Neuronal stem cell (in vitro differentiated cells): ENCODE data around the gene ATP2B3.

Experiments used
- DNase-seq: peaks from one replicate; pipeline ENCODE4 v3.0.0-alpha.2; 2013; ENCODE audit warnings: low spot score
- H2AFZ ChIP-seq: one replicate; pipeline ENCODE4 v1.6.1; 2013; ENCODE audit warnings: mild to moderate bottlenecking, low read length, inconsistent platforms
- H2AK5ac ChIP-seq: 2 replicates; pipeline ENCODE4 v1.6.1; 2013; ENCODE audit warnings: low read depth, mild to moderate bottlenecking, inconsistent platforms, low read length, moderate library complexity, mixed read lengths
- H2BK120ac ChIP-seq: 2 replicates; pipeline ENCODE4 v1.6.1; 2013; ENCODE audit warnings: low read depth, mild to moderate bottlenecking, inconsistent platforms, low read length, moderate library complexity, mixed read lengths
- H2BK12ac ChIP-seq: one replicate; pipeline ENCODE4 v1.6.1; 2013; ENCODE audit warnings: low read length, inconsistent platforms
- H2BK15ac ChIP-seq: 2 replicates; pipeline ENCODE4 v1.6.1; 2013; ENCODE audit warnings: mild to moderate bottlenecking, low read length, inconsistent platforms, mixed read lengths
- H2BK5ac ChIP-seq: one replicate; pipeline ENCODE4 v1.6.1; 2013; ENCODE audit warnings: inconsistent platforms, mild to moderate bottlenecking, low read length, moderate library complexity
- H3K14ac ChIP-seq: one replicate; pipeline ENCODE4 v1.6.1; 2013; ENCODE audit warnings: low read length, inconsistent platforms
- H3K18ac ChIP-seq: 2 replicates; pipeline ENCODE4 v1.6.1; 2013; ENCODE audit warnings: low read length, inconsistent platforms
- H3K23ac ChIP-seq: 2 replicates; pipeline ENCODE4 v1.6.1; 2013; ENCODE audit warnings: low read depth, mild to moderate bottlenecking, mixed read lengths, low read length, inconsistent platforms; ENCODE audit not compliant: poor library complexity
- H3K27ac ChIP-seq: replicated peaks from 3 replicates; pipeline ENCODE4 v1.5.1; 2013; ENCODE audit warnings: low read length, inconsistent platforms
- H3K27me3 ChIP-seq, 3 experiments: 2 replicates each; pipeline ENCODE4 v1.6.1; 2013; ENCODE audit warnings: low read length in 3 of 3, mild to moderate bottlenecking in 2 of 3, inconsistent platforms in 1 of 3, low read depth in 1 of 3, mixed read lengths in 1 of 3, moderate library complexity in 1 of 3; ENCODE audit not compliant: control insufficient read depth in 3 of 3, insufficient read depth in 3 of 3
- H3K36me3 ChIP-seq, 2 donors: replicated peaks in 1 of 2; 2 replicates each; pipeline ENCODE4 v1.6.1; 2013; ENCODE audit warnings: low read length in 2 of 2; ENCODE audit not compliant: control insufficient read depth in 2 of 2, insufficient read depth in 2 of 2
- H3K4ac ChIP-seq: 2 replicates; pipeline ENCODE4 v1.6.1; 2013; ENCODE audit warnings: inconsistent platforms, mild to moderate bottlenecking, low read length, moderate library complexity
- H3K4me1 ChIP-seq, 2 donors: 1 replicate in 1 of 2; 2 replicates in 1 of 2; pipeline ENCODE4 v1.6.1; 2013; ENCODE audit warnings: low read length in 2 of 2, low read depth in 1 of 2; ENCODE audit not compliant: control insufficient read depth in 2 of 2, insufficient read depth in 1 of 2
- H3K4me2 ChIP-seq: one replicate; pipeline ENCODE4 v1.6.1; 2013; ENCODE audit warnings: mild to moderate bottlenecking, low read length, inconsistent platforms; ENCODE audit not compliant: insufficient read depth, poor library complexity, severe bottlenecking
- H3K4me3 ChIP-seq, 2 donors: 2 replicates each; pipeline ENCODE4 v1.5.1; 2013; ENCODE audit warnings: low read length in 2 of 2, mild to moderate bottlenecking in 2 of 2, inconsistent platforms in 1 of 2, moderate library complexity in 1 of 2
- H3K79me1 ChIP-seq: one replicate; pipeline ENCODE4 v1.6.1; 2013; ENCODE audit warnings: low read depth, mild to moderate bottlenecking, inconsistent platforms, low read length, moderate library complexity
- H3K9ac ChIP-seq: one replicate; pipeline ENCODE4 v1.6.1; 2013; ENCODE audit warnings: mild to moderate bottlenecking, low read depth, low read length, inconsistent platforms; ENCODE audit not compliant: poor library complexity
- H3K9me3 ChIP-seq, 2 donors: replicated peaks in 1 of 2; 2 replicates each; pipeline versions ENCODE3 to v1.6.1; 2013; ENCODE audit warnings: low read length in 2 of 2, mild to moderate bottlenecking in 2 of 2, inconsistent platforms in 1 of 2, low read depth in 1 of 2, mixed read lengths in 1 of 2, moderate library complexity in 1 of 2; ENCODE audit not compliant: control insufficient read depth in 2 of 2, insufficient read depth in 1 of 2
- H4K8ac ChIP-seq: one replicate; pipeline ENCODE4 v1.6.1; 2013; ENCODE audit warnings: low read depth, mild to moderate bottlenecking, inconsistent platforms, low read length, moderate library complexity
- H4K91ac ChIP-seq: one replicate; pipeline ENCODE4 v1.6.1; 2013; ENCODE audit warnings: low read length, low read depth, mild to moderate bottlenecking, inconsistent platforms; ENCODE audit not compliant: poor library complexity
- WGBS, 2 donors: extraction: QIAGEN DNeasy Blood & Tissue Kit; methylation state at CpG; one replicate each; pipeline ENCODE4 v1.1.7; 2013; ENCODE audit warnings: missing lambda C conversion rate in 2 of 2, mixed read lengths in 1 of 2; ENCODE audit not compliant: insufficient read length in 2 of 2, insufficient replicate concordance in 1 of 2; ENCODE audit errors: extremely low coverage in 2 of 2; 5-methylcytosine and 5-hydroxymethylcytosine counted together

The ATP2B3 gene

GRCh38 chrX:153608376-153608775 lies 90.9 kb downstream of the ATP2B3 start:
- Histone ChIP-seq H3K79me1 (no peaks in the 10 kb centered on the region), H3K27ac (no peak overlapping the region), H4K91ac (no peak overlapping the region), H3K4me1 (peaks cover 0 to 7% of the 10 kb centered on the region in 2 donors), H4K8ac (no peak overlapping the region), H2BK5ac (no peak overlapping the region), H3K27me3 (peaks cover 0 to 58% (median 3%) of the 10 kb centered on the region in 3 experiments), H3K4ac (no peak overlapping the region), H3K9ac (no peak overlapping the region), H3K4me2 (no peak overlapping the region), H2AFZ (no peak overlapping the region), H3K9me3 (no peaks in the 10 kb centered on the region), H3K4me3 (no peak overlapping the region), H3K36me3 (no peaks in the 10 kb centered on the region), H3K23ac (no peak overlapping the region), H2BK120ac (no peak overlapping the region), H3K18ac (no peak overlapping the region), H3K14ac (no peak overlapping the region), H2AK5ac (no peak overlapping the region), H2BK15ac (no peak overlapping the region), H2BK12ac (no peak overlapping the region)
- no peak for DNase-seq
- WGBS, 2 donors = no CpG with 5 or more reads among the region's 2 CpGs

DNA sequence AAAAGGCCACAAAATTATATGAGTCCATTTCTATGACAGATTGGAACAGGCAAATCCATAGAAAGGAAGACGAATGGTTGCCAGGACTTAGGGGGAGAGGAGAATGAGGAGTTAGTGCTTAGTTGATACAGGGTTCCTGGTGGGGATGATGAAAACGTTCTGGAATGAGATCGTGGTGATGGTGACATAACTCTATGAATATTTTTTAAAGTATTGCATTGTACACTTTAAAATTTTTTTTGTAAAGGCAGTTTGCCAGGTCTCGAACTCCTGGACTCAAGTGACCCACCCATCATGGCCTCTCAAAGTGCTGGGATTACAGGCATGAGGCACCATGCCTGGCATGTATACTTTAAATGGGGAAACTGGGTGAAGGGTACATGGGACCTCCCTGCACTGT lies 91.4 kb downstream of the ATP2B3 start:
- Histone ChIP-seq H4K91ac (no peak overlapping the region), H2BK5ac (no peak overlapping the region), H3K14ac (no peak overlapping the region), H3K36me3 (no peaks in the 10 kb centered on the region), H3K79me1 (no peaks in the 10 kb centered on the region), H3K9me3 (no peaks in the 10 kb centered on the region), H3K4ac (no peak overlapping the region), H3K27ac (no peak overlapping the region), H3K4me2 (no peak overlapping the region), H3K4me3 (no peak overlapping the region), H2AK5ac (no peak overlapping the region), H4K8ac (no peak overlapping the region), H2BK12ac (no peak overlapping the region), H2BK15ac (no peak overlapping the region), H3K27me3 (peaks cover 0 to 58% (median 3%) of the 10 kb centered on the region in 3 experiments), H3K9ac (no peak overlapping the region), H3K23ac (no peak overlapping the region), H2BK120ac (no peak overlapping the region), H3K18ac (no peak overlapping the region), H2AFZ (no peak overlapping the region), H3K4me1 (peaks cover 0 to 7% of the 10 kb centered on the region in 2 donors)
- WGBS, 2 donors = no CpG with 5 or more reads among the region's 4 CpGs
- DNase-seq = no peak

DNA sequence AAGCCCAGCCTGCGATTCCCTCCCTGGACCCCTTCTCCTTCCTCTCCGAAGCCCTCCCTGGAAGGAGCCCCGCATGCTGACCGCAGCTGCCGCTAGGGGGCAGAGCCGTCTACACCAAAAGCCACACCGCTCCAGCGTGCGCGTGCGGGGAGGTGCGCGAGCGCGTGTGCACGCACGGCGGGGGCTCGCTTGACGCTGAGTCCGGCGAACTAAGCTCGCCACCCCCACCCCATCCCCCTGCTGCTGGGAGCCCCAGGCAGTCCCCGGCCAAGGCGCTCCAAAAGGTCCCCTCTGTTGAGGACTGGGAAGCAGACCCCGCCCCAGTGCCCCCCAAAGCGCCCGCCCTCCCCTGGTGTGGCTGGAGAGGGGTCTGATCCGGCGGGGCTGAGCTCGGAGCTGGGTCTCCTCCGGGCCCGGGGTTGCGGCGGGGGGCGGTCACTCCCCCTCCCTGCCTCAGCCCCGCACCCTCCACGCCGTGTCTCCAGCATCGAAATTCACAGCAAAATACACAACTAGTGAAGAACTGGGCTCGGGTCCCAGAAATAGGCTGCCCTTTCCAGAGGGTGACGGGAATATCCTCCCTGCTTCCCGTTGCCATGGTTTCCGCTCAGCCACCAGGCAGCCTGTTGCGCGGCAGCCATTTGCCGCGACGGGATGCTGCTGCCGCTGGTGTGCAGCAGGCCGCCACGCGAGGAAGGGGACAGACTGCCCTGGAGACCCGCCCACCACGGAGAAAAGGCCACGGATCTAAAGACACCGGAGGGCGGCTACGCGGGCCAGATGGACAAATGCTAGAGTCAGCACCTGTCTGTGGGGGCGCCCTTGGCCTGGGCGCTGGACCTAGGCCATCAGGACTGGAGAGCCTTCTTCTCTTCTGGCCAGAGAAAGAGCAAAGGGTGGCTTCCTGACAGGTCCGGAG lies 92.7 kb downstream of the ATP2B3 start:
- no peaks in the 10 kb centered on the region for H3K9me3 ChIP-seq
- H3K4ac ChIP-seq = no peak overlapping the region
- H3K14ac ChIP-seq = no peak overlapping the region
- no peak overlapping the region for H2BK15ac ChIP-seq
- no peak overlapping the region for H2BK120ac ChIP-seq
- peak overlapping the region; percentile 37 to 73 for H3K4me3 ChIP-seq
- H3K27ac ChIP-seq = no peak overlapping the region
- no peak overlapping the region for H4K91ac ChIP-seq
- H3K27me3 ChIP-seq = peaks cover 0 to 70% (median 3%) of the 10 kb centered on the region in 3 experiments
- no peaks in the 10 kb centered on the region for H3K79me1 ChIP-seq
- peaks cover 0 to 7% of the 10 kb centered on the region in 2 donors for H3K4me1 ChIP-seq
- no peak overlapping the region for H4K8ac ChIP-seq
- no peak overlapping the region for H2AK5ac ChIP-seq
- no peak overlapping the region for H2BK12ac ChIP-seq
- peak; percentile 67 for DNase-seq
- H2AFZ ChIP-seq = peak overlapping the region; percentile 91
- H3K9ac ChIP-seq = no peak overlapping the region
- no peak overlapping the region for H3K18ac ChIP-seq
- no CpG with 5 or more reads among the region's 63 CpGs for WGBS, 2 donors
- no peak overlapping the region for H3K23ac ChIP-seq
- H3K4me2 ChIP-seq = peak overlapping the region; percentile 61
- no peaks in the 10 kb centered on the region for H3K36me3 ChIP-seq
- H2BK5ac ChIP-seq = no peak overlapping the region

DNA sequence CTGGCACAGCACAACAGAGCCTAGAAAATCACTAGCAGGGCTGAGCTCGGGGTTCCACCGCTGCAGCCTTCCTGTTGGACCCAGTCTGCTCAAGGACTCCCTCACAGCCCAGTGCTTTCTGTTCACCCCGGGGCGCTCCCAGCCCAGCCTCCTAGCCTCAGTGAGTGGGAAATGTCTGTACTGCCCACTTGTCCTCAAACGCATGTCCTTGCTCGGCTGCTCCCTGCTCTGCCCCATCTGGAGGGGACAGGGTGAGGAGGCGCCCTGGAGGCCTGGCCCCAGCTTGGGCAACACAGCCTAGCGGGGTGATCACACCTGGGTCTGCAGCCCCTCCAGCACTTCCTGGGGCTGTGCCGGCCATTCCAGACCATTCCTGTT lies 93.4 kb downstream of the ATP2B3 start:
- no peak overlapping the region for H3K4ac ChIP-seq
- peaks cover 0 to 71% (median 3%) of the 10 kb centered on the region in 3 experiments for H3K27me3 ChIP-seq
- H3K14ac ChIP-seq = no peak overlapping the region
- H3K9ac ChIP-seq = no peak overlapping the region
- H3K79me1 ChIP-seq = no peaks in the 10 kb centered on the region
- H2BK5ac ChIP-seq = no peak overlapping the region
- peaks cover 0 to 7% of the 10 kb centered on the region in 2 donors for H3K4me1 ChIP-seq
- no peak overlapping the region for H2BK12ac ChIP-seq
- no CpG with 5 or more reads among the region's 9 CpGs for WGBS, 2 donors
- H3K36me3 ChIP-seq = no peaks in the 10 kb centered on the region
- no peak overlapping the region for H2BK15ac ChIP-seq
- peak overlapping the region; percentile 59 for H3K18ac ChIP-seq
- H3K23ac ChIP-seq = no peak overlapping the region
- no peak overlapping the region for H2BK120ac ChIP-seq
- no peak for DNase-seq
- H4K91ac ChIP-seq = no peak overlapping the region
- H4K8ac ChIP-seq = no peak overlapping the region
- no peaks in the 10 kb centered on the region for H3K9me3 ChIP-seq
- no peak overlapping the region for H2AK5ac ChIP-seq
- H2AFZ ChIP-seq = peak overlapping the region; percentile 91
- H3K27ac ChIP-seq = no peak overlapping the region
- H3K4me3 ChIP-seq = peak overlapping the region in 1 of 2 donors; percentile 37
- peak overlapping the region; percentile 61 for H3K4me2 ChIP-seq
